DMS 273 (cell line): Measurements from ENCODE around the gene RCN2.

Experiments used
- DNase-seq: peaks from one replicate; lab custom pipeline; 2025; ENCODE audit not compliant: unreplicated experiment; lab: John Stamatoyannopoulos, UW

RCN2 gene

DNA sequence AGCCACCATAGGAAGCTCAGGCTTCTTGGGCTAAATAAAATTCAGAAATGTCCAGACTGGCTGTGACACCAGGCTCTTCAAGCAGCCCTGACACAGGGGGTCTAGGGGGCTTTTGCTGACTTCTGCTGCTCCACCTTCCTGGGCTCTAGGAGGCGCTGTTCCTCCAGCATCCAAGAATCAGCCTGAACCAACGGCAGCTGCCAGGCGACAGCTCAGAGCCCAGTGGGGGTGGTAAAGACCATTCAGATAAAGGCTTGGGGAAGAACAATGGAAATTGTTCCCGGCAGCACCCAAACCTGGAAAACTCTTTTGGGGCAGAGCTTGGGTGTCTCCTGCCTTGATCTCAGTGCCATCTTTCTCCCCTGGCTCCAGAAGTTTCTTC is 41.8 kb downstream of the RCN2 start:
- peak; percentile 59 for DNase-seq

DNA sequence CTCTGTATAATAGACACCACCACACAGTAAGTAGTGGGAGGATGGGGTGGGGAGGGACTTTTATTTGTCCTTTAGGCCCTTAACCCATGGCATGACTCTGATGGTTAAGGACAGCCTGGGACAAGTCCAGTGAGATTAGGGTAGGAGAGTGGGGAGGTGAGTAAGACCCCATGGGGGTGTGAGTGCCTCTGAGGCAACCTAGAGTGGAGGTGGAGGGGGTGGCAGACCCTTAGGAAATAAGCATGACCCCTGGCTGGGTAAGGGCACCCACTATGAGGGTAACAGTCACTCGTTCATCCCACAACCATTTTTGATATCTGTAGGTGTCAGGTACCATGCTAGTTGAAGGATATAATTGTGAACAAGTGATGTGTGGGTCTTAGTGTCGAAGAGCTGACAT is 42.4 kb downstream of the RCN2 start:
- DNase-seq: no peak

DNA sequence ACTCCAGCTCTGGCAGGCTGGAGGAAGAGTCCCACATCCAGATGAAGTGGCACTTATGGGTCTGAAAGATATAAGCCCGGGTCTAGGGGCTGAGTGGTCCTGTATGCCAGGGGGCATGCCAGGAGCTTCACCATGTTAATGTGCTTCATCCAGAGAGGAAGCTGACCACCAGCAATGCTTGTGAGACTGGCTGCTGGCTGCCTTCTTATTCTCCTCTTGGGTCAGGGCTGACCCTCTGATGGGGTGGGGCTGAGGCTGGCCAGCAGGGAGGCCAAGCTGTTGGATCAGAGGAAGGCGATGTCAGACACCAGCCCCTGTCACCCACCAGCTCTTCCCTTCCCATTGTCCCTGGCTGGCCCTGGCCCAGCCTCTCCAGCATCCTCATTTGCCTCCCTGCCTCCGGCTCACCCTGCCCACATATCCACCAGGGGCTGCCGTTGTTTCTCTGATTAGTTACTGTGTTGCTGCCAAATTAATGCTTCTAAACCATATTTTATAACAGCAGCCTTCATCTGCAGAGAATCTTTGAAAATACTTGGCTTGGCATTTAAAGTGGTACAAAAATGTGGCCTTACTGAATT is 43.0 kb downstream of the RCN2 start:
- DNase-seq: no peak

DNA sequence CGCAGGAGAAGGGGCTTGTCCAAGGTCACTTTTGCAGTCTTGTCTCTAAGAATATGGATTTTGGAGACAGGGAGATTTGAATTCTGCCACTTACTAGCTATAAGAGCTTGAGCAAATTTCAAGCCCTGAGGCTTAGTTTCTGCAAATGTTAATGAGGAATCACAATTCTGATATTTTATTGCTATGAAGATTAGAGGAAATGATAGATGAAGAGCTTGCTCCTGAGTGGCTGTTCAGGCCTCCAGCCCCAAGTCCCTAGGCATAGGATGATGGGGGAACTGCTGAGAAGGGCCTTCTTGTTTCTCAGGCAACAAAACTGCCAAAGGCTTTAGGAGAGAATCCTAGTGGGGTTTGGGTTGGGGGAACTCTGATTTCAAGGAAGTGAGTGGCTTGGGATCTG is 44.6 kb downstream of the RCN2 start:
- DNase-seq: no peak

DNA sequence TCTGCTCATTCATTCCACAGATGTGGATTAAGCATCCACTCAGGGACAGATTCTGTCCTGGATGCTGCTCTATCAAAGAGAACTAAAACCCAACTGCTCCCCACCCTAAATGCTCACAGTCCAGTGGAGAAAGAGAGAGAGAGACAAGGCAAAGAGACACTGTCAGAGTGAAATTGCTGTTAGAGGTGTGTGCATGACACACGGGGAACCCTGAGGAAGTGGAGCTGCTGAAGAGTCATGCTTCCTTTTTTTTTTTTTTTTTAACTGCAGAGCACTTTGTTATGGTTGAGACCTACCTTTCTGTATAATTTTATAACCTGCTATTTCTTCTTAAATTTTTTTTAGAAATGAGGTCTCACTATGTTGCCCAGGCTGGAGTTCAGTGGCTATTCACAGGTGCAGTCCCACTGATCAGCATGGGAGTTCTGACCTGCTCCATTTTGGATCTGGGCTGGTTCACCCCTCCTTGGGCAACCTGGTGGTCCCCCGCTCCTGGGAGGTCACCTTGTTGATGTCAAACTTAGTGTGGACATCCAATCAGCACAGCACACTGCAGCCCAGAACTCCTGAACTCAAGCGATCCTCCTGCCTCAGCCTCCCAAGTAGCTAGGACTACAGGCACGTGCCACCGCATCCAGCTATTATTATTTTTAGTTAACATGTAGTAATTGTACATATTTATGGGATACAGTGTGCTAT is 45.2 kb downstream of the RCN2 start:
- DNase-seq: no peak

GRCh38 chr15:76978522-76979330 is 47.2 kb downstream of the RCN2 start:
- DNase-seq: no peak

DNA sequence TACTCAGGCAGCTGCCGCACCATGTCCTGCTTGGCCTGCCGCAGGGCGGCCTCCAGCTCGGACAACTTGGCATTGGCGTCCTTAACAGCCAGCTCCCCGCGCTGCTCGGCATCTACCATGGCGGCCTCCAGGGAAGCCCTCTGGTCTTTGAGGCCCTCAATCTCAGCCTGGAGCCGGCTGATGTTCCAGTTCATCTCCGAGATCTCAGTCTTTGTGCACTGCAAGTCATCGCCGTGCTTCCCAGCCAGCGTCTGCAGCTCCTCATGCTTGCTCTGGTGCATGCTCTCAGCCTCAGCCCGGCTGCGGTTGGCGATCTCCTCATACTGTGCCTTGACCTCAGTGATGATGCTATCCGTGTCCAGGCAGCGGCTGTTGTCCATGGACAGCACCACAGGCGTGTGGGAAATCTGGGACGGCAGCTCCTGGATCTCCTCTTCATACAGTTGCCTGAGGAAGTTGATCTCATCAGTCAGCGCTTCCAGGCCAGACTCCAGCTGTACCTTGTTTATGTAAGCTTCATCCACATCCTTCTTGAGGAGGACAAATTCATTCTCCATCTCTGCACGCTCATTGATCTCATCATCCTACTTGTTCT is 47.9 kb downstream of the RCN2 start:
- DNase-seq: no peak

DNA sequence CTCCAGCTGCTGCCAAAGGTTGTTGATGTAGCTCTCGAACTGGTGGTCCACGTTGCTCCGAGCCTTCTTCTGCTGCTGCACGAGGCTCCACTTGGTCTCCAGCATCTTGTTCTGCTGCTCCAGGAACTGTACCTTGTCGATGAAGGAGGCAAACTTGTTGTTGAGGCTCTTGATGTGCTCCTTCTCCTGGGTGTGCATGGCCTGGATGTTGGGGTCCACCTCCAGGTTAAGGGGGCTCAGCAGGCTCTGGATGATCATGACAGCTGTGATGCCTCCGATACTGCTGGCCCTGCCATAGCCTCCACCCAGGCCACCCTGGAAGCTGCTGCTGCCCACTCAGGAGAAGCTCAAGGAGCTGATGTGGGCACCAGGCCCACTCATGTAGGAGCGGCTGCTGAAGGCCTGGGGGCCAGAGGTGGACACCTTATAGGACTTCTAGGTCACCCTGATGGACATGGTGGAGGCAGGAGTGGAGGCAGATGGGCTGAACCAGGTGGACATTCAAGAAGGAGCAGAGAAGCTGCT is 48.5 kb downstream of the RCN2 start:
- DNase-seq: no peak

DNA sequence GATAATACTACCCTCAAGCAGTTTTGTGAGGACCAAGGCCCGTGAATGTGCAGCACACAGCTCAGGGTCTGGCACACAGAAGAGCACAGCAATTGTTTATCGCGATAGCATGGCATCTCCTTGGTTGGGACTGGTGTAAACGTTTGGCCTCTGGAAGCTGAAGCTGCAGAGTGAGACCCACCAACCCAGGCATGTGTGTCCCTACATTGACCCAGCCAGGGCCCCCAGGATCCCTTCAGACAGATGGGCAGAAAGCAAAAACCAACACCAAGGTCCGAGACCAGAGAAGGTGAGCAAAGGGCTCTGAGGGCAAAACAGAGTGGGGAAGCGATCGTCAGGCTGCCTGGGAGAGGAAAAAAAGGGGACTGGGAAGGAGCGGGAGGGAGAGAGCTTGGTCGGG is 50.8 kb downstream of the RCN2 start:
- no peak for DNase-seq

- DNase-seq: no peak
Observed at GRCh38 chr15:76982756-76983155, 51.2 kb downstream of the RCN2 start.

DNA sequence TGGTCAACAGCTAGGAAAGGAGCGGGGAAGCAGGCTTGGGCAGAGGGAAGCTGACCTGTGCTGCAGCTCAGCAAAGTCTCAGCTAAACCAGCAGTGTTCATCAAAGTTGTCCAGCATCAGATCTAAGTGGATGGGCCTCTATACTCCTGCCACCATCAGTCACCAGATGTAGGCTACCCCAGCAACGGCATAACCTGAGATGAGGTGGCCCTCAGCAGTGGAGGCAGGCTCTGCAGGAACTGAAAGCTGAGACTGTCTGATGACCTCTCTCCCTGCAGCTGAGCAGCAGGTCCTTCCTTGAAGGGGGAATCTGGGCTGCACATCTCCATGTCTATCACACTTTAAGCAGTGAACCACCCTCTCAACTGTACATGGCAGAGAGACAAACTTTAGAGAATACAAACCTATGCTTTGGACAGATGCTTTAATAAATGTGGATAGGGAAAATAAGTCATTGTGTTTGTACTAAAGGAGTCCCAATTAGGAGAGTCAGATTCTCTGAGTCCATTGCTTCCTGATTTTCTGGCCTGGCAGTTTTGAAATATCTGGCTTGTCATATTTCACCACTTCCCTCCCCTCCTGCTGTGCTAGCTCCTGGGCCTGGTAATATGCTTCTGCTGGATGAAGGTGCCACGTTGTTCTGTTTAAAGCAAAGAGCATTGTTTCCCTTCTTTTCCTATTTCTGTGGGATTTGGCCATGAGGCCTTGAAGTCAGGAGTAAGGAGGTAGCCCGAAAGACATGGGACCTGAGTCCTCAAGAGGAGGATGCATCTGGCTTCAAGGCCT is 52.2 kb downstream of the RCN2 start:
- peak; percentile 8 for DNase-seq

DNA sequence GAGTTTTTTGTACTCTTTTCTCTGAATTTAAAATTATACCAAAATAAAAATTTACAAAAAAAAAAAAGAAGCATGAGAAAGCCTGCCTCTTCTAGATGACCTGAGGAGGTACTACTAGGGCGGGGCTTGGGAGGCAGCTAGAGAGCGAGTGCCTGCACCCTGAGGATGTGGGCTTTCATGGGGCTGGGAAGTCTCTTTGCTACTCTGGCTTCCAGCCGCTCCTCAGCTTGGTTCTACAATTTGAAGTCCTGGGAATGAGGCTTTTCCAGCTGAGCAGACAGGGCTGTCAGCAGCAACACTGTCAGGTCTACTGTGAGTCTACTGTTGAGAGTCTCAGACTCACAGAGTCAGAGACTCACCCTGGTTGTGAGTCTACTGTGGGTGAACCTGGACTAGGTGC is 55.2 kb downstream of the RCN2 start:
- DNase-seq: no peak

DNA sequence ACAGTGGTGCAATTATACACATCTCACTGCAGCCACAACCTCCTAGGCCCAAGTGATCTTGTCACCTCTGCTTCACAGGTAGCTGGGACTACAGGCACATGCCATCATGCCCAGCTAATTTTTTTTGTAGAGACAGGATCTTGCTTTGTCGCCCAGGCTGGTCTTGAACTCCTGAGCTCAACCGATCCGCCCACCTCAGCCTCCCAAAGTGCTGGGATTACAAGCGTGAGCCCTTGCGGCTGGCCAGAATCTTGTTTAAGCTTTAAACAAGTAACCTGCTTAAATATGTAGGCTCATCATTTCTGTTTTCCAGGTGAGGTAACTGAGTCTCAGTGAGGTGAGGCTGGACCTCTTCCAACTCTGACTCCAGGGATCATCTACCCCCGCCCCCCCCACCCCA is 55.7 kb downstream of the RCN2 start:
- no peak for DNase-seq

DNA sequence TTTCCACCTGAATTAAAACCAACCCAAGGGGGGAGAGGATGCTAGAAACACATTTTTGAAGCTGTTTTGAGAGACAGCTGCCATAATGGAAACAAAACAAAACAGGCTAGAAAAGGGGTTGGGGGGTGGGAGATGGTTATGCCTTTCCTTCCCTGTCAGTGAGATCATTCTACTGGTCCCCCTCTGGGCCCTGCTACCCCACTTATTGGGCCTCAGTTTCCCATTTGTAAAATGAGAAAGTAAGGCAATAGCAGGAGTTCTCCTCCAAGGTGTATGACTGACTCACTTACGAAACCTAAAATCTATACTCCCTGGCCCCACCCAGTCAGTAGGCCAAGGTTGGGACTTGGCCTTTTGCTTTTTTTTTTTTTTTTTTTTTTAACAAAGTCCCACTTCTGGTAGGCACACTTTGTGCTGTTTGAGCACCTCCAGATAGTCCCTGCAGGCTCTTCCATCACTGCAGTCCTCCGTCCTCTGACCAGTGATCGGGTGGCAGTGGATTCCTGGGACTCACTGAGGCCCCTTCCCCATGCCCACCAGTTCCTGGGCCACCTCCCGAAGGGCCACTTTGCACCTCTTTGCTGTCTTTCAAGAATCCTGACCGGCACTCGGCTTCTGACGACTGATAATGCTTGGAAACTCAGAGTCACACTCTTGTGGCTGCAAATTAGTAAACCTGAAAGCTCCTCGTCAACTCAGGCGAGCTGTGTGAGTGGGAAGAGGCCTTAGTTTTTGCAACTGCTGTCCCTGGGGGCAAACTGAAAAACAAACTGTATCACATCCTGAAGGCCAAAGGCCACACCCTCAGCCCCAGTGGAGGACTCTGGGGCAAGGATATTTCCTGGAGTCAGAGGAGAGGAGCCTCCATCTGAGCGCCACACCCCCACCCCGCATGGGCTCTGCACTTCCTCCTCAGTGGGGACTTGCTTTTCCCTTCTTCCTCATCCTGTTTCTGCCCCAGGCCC is 56.6 kb downstream of the RCN2 start:
- no peak for DNase-seq

- no peak for DNase-seq
Observed at GRCh38 chr15:76988867-76989780, 57.6 kb downstream of the RCN2 start.

- DNase-seq: no peak
Observed at GRCh38 chr15:76991048-76991447, 59.5 kb downstream of the RCN2 start.

GRCh38 chr15:76991741-76992645 is 60.4 kb downstream of the RCN2 start:
- DNase-seq: no peak
